Vagina (tissue), 2 donors: Measurements from ENCODE around the gene MAIP1. TPM values are rescaled to one million over a fixed set of nuclear protein-coding genes. Genes with fewer than 3 reads are reported as not detected.
"Not testable (repeated sequence)": the region's sequence is repeated elsewhere in the genome, so short reads cannot be mapped to it uniquely, and the experiment has no call there.

Experiments
- DNase-seq, 2 donors: peaks; one replicate each; pipeline ENCODE4 v3.0.0-alpha.2; 2017; ENCODE audit errors: extremely low spot score in 2 of 2
- H3K27ac ChIP-seq: fragments of 200-600 bp; sonication (generic); one replicate; pipeline ENCODE4 v1.5.1; 2019
- H3K27me3 ChIP-seq: fragments of 200-600 bp; sonication (generic); one replicate; pipeline ENCODE4 v1.5.1; 2019
- H3K36me3 ChIP-seq, 2 donors: fragments of 200-600 bp; sonication (generic); one replicate each; pipeline ENCODE4 v1.5.1; 2017 to 2019
- H3K4me1 ChIP-seq: fragments of 200-600 bp; sonication (generic); one replicate; pipeline ENCODE4 v1.5.1; 2019
- H3K4me3 ChIP-seq, 2 donors: fragments of 200-600 bp; sonication (generic); 1 replicate in 1 of 2; 2 replicates in 1 of 2; pipeline ENCODE4 v1.5.1; 2016 to 2019
- H3K9me3 ChIP-seq: fragments of 200-600 bp; sonication (generic); one replicate; pipeline ENCODE4 v1.5.1; 2019
- POLR2A ChIP-seq, 2 donors: fragments of 450-650 bp; IDR thresholded peaks; one replicate each; pipeline ENCODE4 v1.6.1; 2017; ENCODE audit warnings: antibody characterized with exemption in 2 of 2, mild to moderate bottlenecking in 2 of 2, moderate library complexity in 2 of 2
- POLR2AphosphoS5 ChIP-seq, 2 donors: sonication (generic); formaldehyde crosslinking; IDR thresholded peaks; one replicate each; pipeline ENCODE4 v1.9.0; 2017; ENCODE audit warnings: antibody characterized with exemption in 2 of 2, mild to moderate bottlenecking in 2 of 2, low read depth in 1 of 2; ENCODE audit not compliant: insufficient read depth in 1 of 2
- intact Hi-C: fragments of 100-400 bp; cut with DNase I; formaldehyde crosslinking; loops from one replicate; pipeline ENCODE4 v1.15.1; 2023
- total RNA-seq: library from RNA; depleted of rRNA; stranded (reverse); fragments of >200 nt; gene quantifications from one replicate; pipeline ENCODE4 v1.2.3, GENCODE V29; 2016
- TF ChIP-seq, protein P1 (sequence below), 3 experiments: fragments of 450-650 bp in 2 of 3; fragments of 200-600 bp in 1 of 3; sonication (generic) in 1 of 3; IDR thresholded peaks; one replicate each; pipeline ENCODE4 v1.5.1; 2017 to 2019; ENCODE audit warnings: antibody characterized with exemption in 3 of 3, mild to moderate bottlenecking in 2 of 3, moderate library complexity in 2 of 3

MAIP1 gene
- total RNA-seq, 1 donor from 2014 or later, result 16.0 TPM

DNA sequence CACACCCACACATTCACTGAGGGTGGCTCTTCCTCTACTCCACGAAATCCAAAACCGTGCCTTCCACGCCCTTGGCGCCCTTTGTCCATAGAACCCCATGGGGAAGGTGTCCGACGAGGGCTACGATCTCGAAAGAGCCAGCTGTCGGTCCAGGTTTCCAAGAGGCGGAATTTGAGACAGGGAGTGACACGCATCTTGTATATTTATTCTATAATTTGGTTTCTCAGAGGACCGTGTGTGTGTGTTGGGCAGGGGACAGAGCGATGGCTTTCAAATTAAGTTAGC lies 43.6 kb upstream of the MAIP1 start:
- no peaks in the 10 kb centered on the region for H3K9me3 ChIP-seq
- H3K4me3 ChIP-seq, result peak overlapping the region; percentile 87 to 90
- H3K27me3 ChIP-seq, result no peaks in the 10 kb centered on the region
- peaks cover 0 to 9% of the 10 kb centered on the region in 2 donors for H3K36me3 ChIP-seq
- TF ChIP-seq, protein P1, sequence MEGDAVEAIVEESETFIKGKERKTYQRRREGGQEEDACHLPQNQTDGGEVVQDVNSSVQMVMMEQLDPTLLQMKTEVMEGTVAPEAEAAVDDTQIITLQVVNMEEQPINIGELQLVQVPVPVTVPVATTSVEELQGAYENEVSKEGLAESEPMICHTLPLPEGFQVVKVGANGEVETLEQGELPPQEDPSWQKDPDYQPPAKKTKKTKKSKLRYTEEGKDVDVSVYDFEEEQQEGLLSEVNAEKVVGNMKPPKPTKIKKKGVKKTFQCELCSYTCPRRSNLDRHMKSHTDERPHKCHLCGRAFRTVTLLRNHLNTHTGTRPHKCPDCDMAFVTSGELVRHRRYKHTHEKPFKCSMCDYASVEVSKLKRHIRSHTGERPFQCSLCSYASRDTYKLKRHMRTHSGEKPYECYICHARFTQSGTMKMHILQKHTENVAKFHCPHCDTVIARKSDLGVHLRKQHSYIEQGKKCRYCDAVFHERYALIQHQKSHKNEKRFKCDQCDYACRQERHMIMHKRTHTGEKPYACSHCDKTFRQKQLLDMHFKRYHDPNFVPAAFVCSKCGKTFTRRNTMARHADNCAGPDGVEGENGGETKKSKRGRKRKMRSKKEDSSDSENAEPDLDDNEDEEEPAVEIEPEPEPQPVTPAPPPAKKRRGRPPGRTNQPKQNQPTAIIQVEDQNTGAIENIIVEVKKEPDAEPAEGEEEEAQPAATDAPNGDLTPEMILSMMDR (IDR thresholded peaks at IDR 0.05), result no peak
- TF ChIP-seq POLR2AphosphoS5 (IDR thresholded peaks at IDR 0.05; ENCODE audit: insufficient read depth in 1 of 2, low read depth in 1 of 2) (no peak), POLR2A (IDR thresholded peaks at IDR 0.05) (no peak)
- DNase-seq, result no peak
- intact Hi-C loops, result no loop called here
- H3K4me1 ChIP-seq, result peaks cover 34% of the 10 kb centered on the region
- peak overlapping the region; percentile 96 for H3K27ac ChIP-seq

DNA sequence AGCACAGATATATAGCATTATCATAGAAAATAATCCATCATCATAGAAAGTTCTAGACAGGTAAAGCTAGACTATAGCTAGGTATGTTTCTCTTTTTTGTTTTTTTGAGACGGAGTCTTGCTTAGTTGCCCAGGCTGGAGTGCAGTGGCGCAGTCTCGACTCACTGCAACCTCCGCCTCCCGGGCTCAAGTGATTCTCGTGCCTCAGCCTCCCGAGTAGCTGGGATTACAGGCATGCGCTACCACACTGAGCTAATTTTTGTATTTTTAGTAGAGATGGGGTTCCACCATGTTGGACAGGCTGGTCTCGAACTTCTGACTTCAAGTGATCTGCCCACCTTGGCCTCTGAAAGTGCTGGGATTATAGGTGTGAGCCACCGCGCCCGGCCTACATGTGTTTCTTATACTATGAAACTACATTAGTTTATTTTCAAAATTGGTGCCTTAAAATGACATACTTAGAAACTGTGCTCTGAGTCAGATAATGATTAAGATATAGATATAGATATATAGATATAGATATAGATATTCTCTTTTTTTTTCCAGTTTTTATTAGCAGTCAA lies 42.7 kb upstream of the MAIP1 start:
- DNase-seq, H3K27me3 ChIP-seq, H3K27ac ChIP-seq, H3K9me3 ChIP-seq, intact Hi-C loops: not testable (repeated sequence)
- H3K4me3 ChIP-seq, result peak overlapping the region; percentile 87 to 90
- H3K4me1 ChIP-seq, result peaks cover 34% of the 10 kb centered on the region
- H3K36me3 ChIP-seq, result peaks cover 0 to 12% of the 10 kb centered on the region in 2 donors

DNA sequence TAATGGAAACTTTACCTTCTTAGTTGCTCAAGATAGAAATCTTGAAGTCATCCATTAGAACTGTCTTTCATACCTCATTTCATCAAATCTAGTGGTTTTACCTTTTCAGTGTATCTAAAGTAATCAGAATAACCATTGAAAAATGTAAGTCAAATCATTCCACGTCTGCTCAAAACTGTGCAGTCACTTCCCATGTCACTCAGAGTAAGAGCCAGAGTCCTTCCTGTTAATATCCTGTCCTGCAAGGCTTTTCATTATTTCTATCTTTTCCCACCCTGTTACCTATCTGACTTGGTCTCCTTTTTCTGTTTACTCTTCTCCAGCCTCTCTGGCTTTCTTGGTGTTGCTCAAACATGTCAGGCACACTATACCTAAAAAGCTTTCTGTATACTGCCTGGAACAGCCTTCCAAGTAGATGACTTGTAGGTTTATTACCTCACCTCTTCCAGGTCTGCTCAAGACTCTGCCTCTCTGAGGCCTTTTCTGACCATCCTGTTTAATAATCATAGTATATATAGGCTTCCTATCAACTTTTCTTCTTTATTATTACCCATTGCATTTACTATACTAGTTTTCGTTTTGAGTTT lies 40.9 kb upstream of the MAIP1 start:
- H3K27ac ChIP-seq, result no peak overlapping the region
- H3K27me3 ChIP-seq, result no peaks in the 10 kb centered on the region
- DNase-seq, result no peak
- H3K9me3 ChIP-seq, result no peaks in the 10 kb centered on the region
- TF ChIP-seq, protein P1 (IDR thresholded peaks at IDR 0.05), result no peak
- TF ChIP-seq POLR2A (IDR thresholded peaks at IDR 0.05) (no peak), POLR2AphosphoS5 (IDR thresholded peaks at IDR 0.05; ENCODE audit: insufficient read depth in 1 of 2, low read depth in 1 of 2) (no peak)
- intact Hi-C loops, result no loop called here
- H3K4me1 ChIP-seq, result peaks cover 34% of the 10 kb centered on the region
- peaks cover 0 to 22% of the 10 kb centered on the region in 2 donors for H3K36me3 ChIP-seq
- H3K4me3 ChIP-seq, result no peak overlapping the region

DNA sequence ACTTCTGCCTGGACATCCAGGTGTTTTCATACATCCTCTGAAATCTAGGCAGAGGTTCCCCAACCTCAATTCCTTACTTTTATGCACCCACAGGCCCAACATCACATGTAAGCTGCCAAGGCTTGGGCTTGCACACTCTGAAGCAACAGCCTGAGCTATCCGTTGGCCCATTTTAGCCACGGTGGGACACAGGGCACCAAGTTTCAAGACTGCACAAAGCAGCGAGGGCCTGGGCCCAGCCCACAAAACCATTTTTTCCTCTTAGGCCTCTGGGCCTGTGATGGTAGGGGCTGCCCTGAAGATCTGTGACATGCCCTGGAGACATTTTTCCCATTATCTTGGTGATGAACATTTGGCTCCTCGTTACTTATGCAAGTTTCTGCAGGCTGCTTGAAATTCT lies 38.4 kb upstream of the MAIP1 start:
- TF ChIP-seq POLR2AphosphoS5 (IDR thresholded peaks at IDR 0.05; ENCODE audit: insufficient read depth in 1 of 2, low read depth in 1 of 2) (no peak), POLR2A (IDR thresholded peaks at IDR 0.05) (no peak)
- TF ChIP-seq, protein P1 (IDR thresholded peaks at IDR 0.05), result no peak
- Histone ChIP-seq H3K4me1 (peaks cover 26% of the 10 kb centered on the region), H3K9me3 (no peaks in the 10 kb centered on the region), H3K36me3 (peaks cover 0 to 22% of the 10 kb centered on the region in 2 donors), H3K27me3 (no peaks in the 10 kb centered on the region), H3K4me3 (no peak overlapping the region), H3K27ac (no peak overlapping the region)
- no peak for DNase-seq
- intact Hi-C loops, result no loop called here

DNA sequence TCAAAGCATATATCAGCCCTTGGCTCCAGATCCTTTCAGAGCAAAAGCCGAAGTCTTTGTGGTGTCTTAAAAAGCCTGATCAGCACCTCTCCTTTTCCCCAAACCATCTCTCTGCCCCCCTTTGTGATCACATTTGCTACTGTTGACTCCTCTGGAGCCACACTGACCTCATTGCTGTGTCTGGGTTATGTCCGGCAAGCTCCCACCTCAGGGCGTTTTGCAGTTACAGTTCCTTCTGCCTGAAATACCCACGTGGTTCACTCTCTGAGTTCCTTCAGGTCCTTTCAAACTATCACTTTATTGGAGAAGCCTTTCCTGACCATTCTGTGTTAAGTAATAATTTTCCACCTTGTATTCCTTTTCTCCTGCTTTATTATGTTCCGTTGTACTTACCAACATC lies 32.5 kb upstream of the MAIP1 start:
- intact Hi-C loops, result no loop called here
- TF ChIP-seq, protein P1 (IDR thresholded peaks at IDR 0.05), result no peak
- no peak for TF ChIP-seq POLR2AphosphoS5 (IDR thresholded peaks at IDR 0.05; ENCODE audit: insufficient read depth in 1 of 2, low read depth in 1 of 2)
- no peak for TF ChIP-seq POLR2A (IDR thresholded peaks at IDR 0.05)
- H3K27me3 ChIP-seq, result no peaks in the 10 kb centered on the region

More for the DNA sequence above, 32.5 kb upstream of the MAIP1 start:
- Histone ChIP-seq H3K36me3 (peaks cover 0 to 10% of the 10 kb centered on the region in 2 donors), H3K4me1 (no peaks in the 10 kb centered on the region), H3K27ac (no peak overlapping the region), H3K4me3 (no peak overlapping the region), H3K9me3 (no peaks in the 10 kb centered on the region)
- no peak for DNase-seq
